Spleen (tissue), 11 donors: ENCODE data around the gene PANK4. TPM values are rescaled to one million over a fixed set of nuclear protein-coding genes. Genes with fewer than 3 reads are reported as not detected.

Source experiments
- DNase-seq: peaks from one replicate; pipeline ENCODE4 v3.0.0-alpha.2; 2020
- H3K27ac ChIP-seq, 8 donors: fragments of 200-600 bp; sonication (generic) in 7 of 8; 1 replicate in 4 of 8; 2 replicates in 4 of 8; pipeline versions ENCODE4 v1.5.0 to v1.8.0; 2016 to 2021; ENCODE audit warnings: inconsistent platforms in 4 of 8, mild to moderate bottlenecking in 4 of 8, moderate library complexity in 1 of 8
- H3K27me3 ChIP-seq, 7 donors: fragments of 200-600 bp; sonication (generic) in 6 of 7; replicated peaks in 1 of 7; 1 replicate in 4 of 7; 2 replicates in 3 of 7; pipeline versions ENCODE4 v1.5.0 to v1.8.0; 2016 to 2021; ENCODE audit warnings: inconsistent platforms in 3 of 7, mild to moderate bottlenecking in 1 of 7
- H3K36me3 ChIP-seq, 6 donors: fragments of 200-600 bp; sonication (generic) in 5 of 6; 1 replicate in 4 of 6; 2 replicates in 2 of 6; pipeline versions ENCODE4 v1.5.0 to v1.8.0; 2016 to 2021; ENCODE audit warnings: inconsistent platforms in 2 of 6
- H3K4me1 ChIP-seq, 6 donors: fragments of 200-600 bp; sonication (generic) in 5 of 6; 1 replicate in 3 of 6; 2 replicates in 3 of 6; pipeline versions ENCODE4 v1.5.0 to v1.8.0; 2016 to 2021; ENCODE audit warnings: inconsistent platforms in 3 of 6
- H3K4me3 ChIP-seq, 8 donors: fragments of 200-600 bp; sonication (generic) in 7 of 8; 1 replicate in 4 of 8; 2 replicates in 4 of 8; pipeline versions ENCODE4 v1.5.0 to v1.8.0; 2016 to 2021; ENCODE audit warnings: inconsistent platforms in 4 of 8, mild to moderate bottlenecking in 4 of 8, moderate library complexity in 2 of 8
- H3K9me3 ChIP-seq, 8 donors: fragments of 200-600 bp; sonication (generic) in 7 of 8; 1 replicate in 4 of 8; 2 replicates in 4 of 8; pipeline versions ENCODE4 v1.5.0 to v1.8.0; 2016 to 2021; ENCODE audit warnings: inconsistent platforms in 4 of 8
- CTCF ChIP-seq, 11 experiments: fragments of 200-600 bp in 7 of 11; fragments of 450-650 bp in 4 of 11; sonication (generic) in 4 of 11; IDR thresholded peaks in 8 of 11; conservative IDR thresholded peaks in 3 of 11; 1 replicate in 7 of 11; 2 replicates in 4 of 11; pipeline versions ENCODE4 v1.4.0 to v1.8.0; 2016 to 2021; ENCODE audit warnings: antibody characterized with exemption in 11 of 11, inconsistent platforms in 4 of 11, mild to moderate bottlenecking in 1 of 11
- POLR2A ChIP-seq, 3 donors: fragments of 450-650 bp; IDR thresholded peaks; one replicate each; pipeline ENCODE4 v1.5.1; 2017; ENCODE audit warnings: antibody characterized with exemption in 3 of 3, mild to moderate bottlenecking in 1 of 3
- POLR2AphosphoS5 ChIP-seq, 3 donors: sonication (generic); formaldehyde crosslinking; IDR thresholded peaks; one replicate each; pipeline ENCODE4 v1.5.1; 2017; ENCODE audit warnings: antibody characterized with exemption in 3 of 3
- WGBS, 5 donors: extraction: QIAGEN DNeasy Blood & Tissue Kit in 3 of 5; methylation state at CpG; one replicate each; pipeline versions ENCODE4 v1.1.5 to v1.1.7; 2013 to 2018; 5-methylcytosine and 5-hydroxymethylcytosine counted together
- intact Hi-C: fragments of 100-400 bp; cut with DNase I; formaldehyde crosslinking; loops from one replicate; pipeline ENCODE4 v1.15.0; 2023; ENCODE audit warnings: low total_unique reads
- polyA plus RNA-seq, 3 donors: library from polyadenylated mRNA; stranded (reverse); fragments of 200-250 nt; gene quantifications; one replicate each; pipeline ENCODE4 v1.2.1, GENCODE V29; 2013
- total RNA-seq, 7 donors: library from RNA; depleted of rRNA in 3 of 7; stranded (reverse); fragments of >200 nt in 3 of 7; fragmentation: NEBNext Ultra II Directional in 4 of 7; extraction: Animal tissue kit (Norgen Biotek cat#: 25700) in 4 of 7; gene quantifications; one replicate each; pipeline versions ENCODE4 v1.1.0 to v1.2.1, GENCODE V29; 2016 to 2021
- donor health status: healthy with polysubstance abuse.
- donor health status: DM: no; HTN: no; CAD: no; lungs with moderate emphysema.
- donor health status: DM: no; HTN: no; CAD: no.
- donor health status: Bipolar disorder and iron deficiency.
- donor health status: healthy.
- donor health status: DM: no; HTN: no; CAD: no.
- donor health status: DM: yes; HTN: yes; CAD: no.

The PANK4 gene
- total and polyA plus RNA-seq, 10 donors, result 13.8 to 49.5 (median 42.9) TPM

GRCh38 chr1:2517966-2518365 is 8.4 kb downstream of the PANK4 start:
- Histone ChIP-seq H3K4me1 (peaks cover under 1 to 25% (median 14%) of the 10 kb centered on the region in 6 donors), H3K9me3 (no peaks in the 10 kb centered on the region), H3K27me3 (no peaks in the 10 kb centered on the region), H3K36me3 (peaks cover 0 to 96% (median 87%) of the 10 kb centered on the region in 6 donors), H3K27ac (no peak overlapping the region), H3K4me3 (no peak overlapping the region)
- TF ChIP-seq POLR2A (IDR thresholded peaks at IDR 0.05) (no peak), CTCF (IDR thresholded peaks at IDR 0.05 in 8 of 11, conservative IDR thresholded peaks at IDR 0.05 in 3 of 11) (no peak), POLR2AphosphoS5 (IDR thresholded peaks at IDR 0.05) (no peak)
- WGBS, 5 donors, result 89 to 98% (median 96%) methylated on average over 12 to 17 of the region's 17 CpGs
- intact Hi-C loops, result no loop called here
- DNase-seq, result no peak

- 95 to 97% (median 97%) methylated on average over 13 to 14 of the region's 14 CpGs for WGBS, 5 donors
- H3K4me1 ChIP-seq, result peaks cover 0 to 20% (median 10%) of the 10 kb centered on the region in 6 donors
- DNase-seq, result no peak
- no peaks in the 10 kb centered on the region for H3K27me3 ChIP-seq
- H3K27ac ChIP-seq, result no peak overlapping the region
- intact Hi-C loops, result no loop called here
- TF ChIP-seq POLR2A (IDR thresholded peaks at IDR 0.05), result no peak
- TF ChIP-seq POLR2AphosphoS5 (IDR thresholded peaks at IDR 0.05), result no peak
- no peak for TF ChIP-seq CTCF (IDR thresholded peaks at IDR 0.05 in 8 of 11, conservative IDR thresholded peaks at IDR 0.05 in 3 of 11)
- H3K36me3 ChIP-seq, result peaks cover 0 to 100% (median 97%) of the 10 kb centered on the region in 6 donors
- H3K4me3 ChIP-seq, result no peak overlapping the region
- no peaks in the 10 kb centered on the region for H3K9me3 ChIP-seq
Observed at GRCh38 chr1:2516946-2517345, 9.4 kb downstream of the PANK4 start.

- H3K27me3 ChIP-seq, result no peaks in the 10 kb centered on the region
- intact Hi-C loops, result no loop called here
- H3K4me1 ChIP-seq, result peaks cover 0 to 15% (median 8%) of the 10 kb centered on the region in 6 donors
- no peaks in the 10 kb centered on the region for H3K9me3 ChIP-seq
- TF ChIP-seq POLR2AphosphoS5 (IDR thresholded peaks at IDR 0.05), result peak in 1 of 3 donors; percentile 28
- TF ChIP-seq CTCF (IDR thresholded peaks at IDR 0.05 in 8 of 11, conservative IDR thresholded peaks at IDR 0.05 in 3 of 11), result no peak
- peaks cover 0 to 100% (median 98%) of the 10 kb centered on the region in 6 donors for H3K36me3 ChIP-seq
- H3K27ac ChIP-seq, result no peak overlapping the region
- 94 to 97% (median 95%) methylated on average over 16 to 17 of the region's 17 CpGs for WGBS, 5 donors
- H3K4me3 ChIP-seq, result no peak overlapping the region
- no peak for DNase-seq
Observed at GRCh38 chr1:2516124-2516523, 10.3 kb downstream of the PANK4 start.

- Histone ChIP-seq H3K9me3 (no peaks in the 10 kb centered on the region), H3K4me3 (no peak overlapping the region), H3K27me3 (no peaks in the 10 kb centered on the region), H3K27ac (no peak overlapping the region), H3K4me1 (peaks cover 0 to 15% (median 8%) of the 10 kb centered on the region in 6 donors), H3K36me3 (peaks cover 2 to 100% (median 98%) of the 10 kb centered on the region in 6 donors)
- WGBS, 5 donors, result 93 to 98% (median 94%) methylated on average over 11 of the region's 11 CpGs
- intact Hi-C loops, result no loop called here
- TF ChIP-seq POLR2A (IDR thresholded peaks at IDR 0.05), result no peak
- TF ChIP-seq POLR2AphosphoS5 (IDR thresholded peaks at IDR 0.05), result no peak
- TF ChIP-seq CTCF (IDR thresholded peaks at IDR 0.05 in 8 of 11, conservative IDR thresholded peaks at IDR 0.05 in 3 of 11), result no peak
- no peak for DNase-seq
Observed at GRCh38 chr1:2515763-2516080, 10.7 kb downstream of the PANK4 start.
